Keratinocyte (primary cell): ENCODE measurements around the gene LSP1. TPM values are rescaled to one million over a fixed set of nuclear protein-coding genes. Genes with fewer than 3 reads are reported as not detected.

ENCODE experiments used
- DNase-seq: peaks from one replicate; pipeline ENCODE4 v3.0.0-alpha.2; 2011; ENCODE audit warnings: low read depth, missing footprints, low spot score
- FAIRE-seq: peaks from 2 replicates; lab custom pipeline; 2011; peaks lifted over from hg19 to GRCh38; lab: Jason Lieb, UNC
- H2AFZ ChIP-seq: 2 replicates; pipeline ENCODE4 v1.6.0; 2012; ENCODE audit warnings: low read length, control low read depth, inconsistent platforms; ENCODE audit not compliant: control insufficient read depth
- H3K27ac ChIP-seq: 2 replicates; pipeline ENCODE4 v1.5.1; 2011; ENCODE audit warnings: low read length; ENCODE audit not compliant: control insufficient read depth, insufficient read depth
- H3K27me3 ChIP-seq: 3 replicates; pipeline ENCODE4 v1.6.0; 2011; ENCODE audit warnings: low read length; ENCODE audit not compliant: control insufficient read depth, insufficient read depth; ENCODE audit errors: extremely low read depth
- H3K36me3 ChIP-seq, 2 experiments: 2 replicates in 1 of 2; 3 replicates in 1 of 2; pipeline ENCODE4 v1.5.1; 2011; ENCODE audit warnings: low read length in 2 of 2, mild to moderate bottlenecking in 1 of 2; ENCODE audit not compliant: control insufficient read depth in 2 of 2, insufficient read depth in 2 of 2; ENCODE audit errors: extremely low read depth in 1 of 2
- H3K4me1 ChIP-seq: 3 replicates; pipeline ENCODE4 v1.5.1; 2011; ENCODE audit warnings: low read length; ENCODE audit not compliant: control insufficient read depth, insufficient read depth; ENCODE audit errors: extremely low read depth
- H3K4me2 ChIP-seq: 3 replicates; pipeline ENCODE4 v1.6.0; 2011; ENCODE audit warnings: low read depth, low read length; ENCODE audit not compliant: control insufficient read depth, insufficient read depth; ENCODE audit errors: extremely low read depth
- H3K4me3 ChIP-seq, 3 experiments: fragments of 200-600 bp in 1 of 3; sonication (generic) in 1 of 3; 2 replicates in 2 of 3; 3 replicates in 1 of 3; pipeline ENCODE4 v1.5.1; 2011 to 2016; ENCODE audit warnings: low read length in 3 of 3, mild to moderate bottlenecking in 3 of 3, control low read depth in 2 of 3, inconsistent platforms in 1 of 3, low read depth in 1 of 3, mixed read lengths in 1 of 3, mixed run types in 1 of 3, moderate library complexity in 1 of 3; ENCODE audit not compliant: control insufficient read depth in 2 of 3, insufficient read depth in 2 of 3; ENCODE audit errors: extremely low read depth in 1 of 3
- H3K79me2 ChIP-seq: 2 replicates; pipeline ENCODE4 v1.6.0; 2012; ENCODE audit warnings: low read length; ENCODE audit not compliant: control insufficient read depth, insufficient read depth
- H3K9ac ChIP-seq: 3 replicates; pipeline ENCODE4 v1.6.0; 2011; ENCODE audit warnings: low read length; ENCODE audit not compliant: control insufficient read depth, insufficient read depth; ENCODE audit errors: extremely low read depth
- H3K9me1 ChIP-seq: 3 replicates; pipeline ENCODE4 v1.6.0; 2011; ENCODE audit warnings: low read length; ENCODE audit not compliant: control insufficient read depth, insufficient read depth; ENCODE audit errors: extremely low read depth
- H3K9me3 ChIP-seq: 2 replicates; pipeline ENCODE4 v1.5.1; 2012; ENCODE audit warnings: low read depth, low read length; ENCODE audit not compliant: control insufficient read depth
- H4K20me1 ChIP-seq: 3 replicates; pipeline ENCODE4 v1.6.0; 2011; ENCODE audit warnings: low read length; ENCODE audit not compliant: control insufficient read depth, insufficient read depth; ENCODE audit errors: extremely low read depth
- EZH2 ChIP-seq: IDR thresholded peaks from one replicate; pipeline ENCODE4 v1.6.1; 2012; ENCODE audit warnings: inconsistent platforms, mild to moderate bottlenecking, low read length, moderate library complexity
- dilution Hi-C: fragments of 300-500 bp; cut with MboI; formaldehyde crosslinking; loops from one replicate; pipeline ENCODE4 v1.7.0; 2020; ENCODE audit warnings: low sequenced_read_pairs; ENCODE audit not compliant: extremely low pct_ligation_motif_present
- polyA plus RNA-seq, 5 experiments: library from polyadenylated mRNA; depleted of rRNA in 3 of 5; stranded (reverse) in 3 of 5; stranded (forward) in 1 of 5; unstranded in 1 of 5; fragments of >200 nt; gene quantifications; 1 replicate in 1 of 5; 2 replicates in 3 of 5; 3 replicates in 1 of 5; pipeline versions ENCODE4 v1.2.1 to v1.2.3, GENCODE V29; 2011 to 2012; ENCODE audit warnings: missing spikeins in 2 of 5, low read depth in 1 of 5, low replicate concordance in 1 of 5
- TF ChIP-seq, protein P1 (sequence below), 3 experiments: IDR thresholded peaks in 1 of 3; conservative IDR thresholded peaks in 1 of 3; optimal IDR thresholded peaks in 1 of 3; 2 replicates in 2 of 3; 3 replicates in 1 of 3; pipeline versions ENCODE3 to v1.5.1; 2011; ENCODE audit warnings: low read length in 3 of 3, mild to moderate bottlenecking in 3 of 3, moderate library complexity in 2 of 3, control low read depth in 1 of 3, inconsistent platforms in 1 of 3; ENCODE audit not compliant: insufficient read depth in 2 of 3; ENCODE audit errors: extremely low read depth in 1 of 3

The LSP1 gene
- polyA plus RNA-seq, 1 donor (not counting 4 experiments of a cell fraction or from before 2014, with no cell fraction given), result 0.94 TPM

DNA sequence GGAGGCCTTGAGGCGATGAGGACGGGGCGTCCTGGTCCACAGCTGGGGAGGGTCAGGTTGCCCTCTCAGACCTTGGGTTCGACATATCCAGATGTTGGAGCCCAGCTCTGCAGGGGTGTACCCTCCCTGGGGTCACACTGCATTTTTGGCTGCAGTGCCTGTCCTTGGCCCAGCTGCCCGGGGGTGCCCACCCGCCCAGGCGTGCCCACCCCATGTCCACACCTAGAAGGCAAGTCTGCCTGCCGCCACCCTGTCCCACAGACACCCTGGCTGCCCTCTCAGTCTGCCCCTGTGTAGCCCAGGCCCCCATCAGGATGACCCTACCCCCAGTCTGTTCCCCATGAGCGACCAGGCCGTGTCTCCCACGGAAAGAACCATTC is 3.0 kb downstream of the LSP1 start:
- H3K4me3 ChIP-seq, result no peak overlapping the region
- no peak overlapping the region for H3K27ac ChIP-seq
- no peak for DNase-seq
- H3K4me1 ChIP-seq, result no peaks in the 10 kb centered on the region
- no peaks in the 10 kb centered on the region for H3K36me3 ChIP-seq
- H3K9me3 ChIP-seq, result no peaks in the 10 kb centered on the region
- H3K79me2 ChIP-seq, result no peaks in the 10 kb centered on the region
- no peak for FAIRE-seq
- no peak overlapping the region for H2AFZ ChIP-seq
- dilution Hi-C loops, result no loop called here
- no peaks in the 10 kb centered on the region for H3K9me1 ChIP-seq
- TF ChIP-seq, protein P1, sequence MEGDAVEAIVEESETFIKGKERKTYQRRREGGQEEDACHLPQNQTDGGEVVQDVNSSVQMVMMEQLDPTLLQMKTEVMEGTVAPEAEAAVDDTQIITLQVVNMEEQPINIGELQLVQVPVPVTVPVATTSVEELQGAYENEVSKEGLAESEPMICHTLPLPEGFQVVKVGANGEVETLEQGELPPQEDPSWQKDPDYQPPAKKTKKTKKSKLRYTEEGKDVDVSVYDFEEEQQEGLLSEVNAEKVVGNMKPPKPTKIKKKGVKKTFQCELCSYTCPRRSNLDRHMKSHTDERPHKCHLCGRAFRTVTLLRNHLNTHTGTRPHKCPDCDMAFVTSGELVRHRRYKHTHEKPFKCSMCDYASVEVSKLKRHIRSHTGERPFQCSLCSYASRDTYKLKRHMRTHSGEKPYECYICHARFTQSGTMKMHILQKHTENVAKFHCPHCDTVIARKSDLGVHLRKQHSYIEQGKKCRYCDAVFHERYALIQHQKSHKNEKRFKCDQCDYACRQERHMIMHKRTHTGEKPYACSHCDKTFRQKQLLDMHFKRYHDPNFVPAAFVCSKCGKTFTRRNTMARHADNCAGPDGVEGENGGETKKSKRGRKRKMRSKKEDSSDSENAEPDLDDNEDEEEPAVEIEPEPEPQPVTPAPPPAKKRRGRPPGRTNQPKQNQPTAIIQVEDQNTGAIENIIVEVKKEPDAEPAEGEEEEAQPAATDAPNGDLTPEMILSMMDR (optimal IDR thresholded peaks at IDR 0.05 in 1 of 3, IDR thresholded peaks at IDR 0.05 in 1 of 3, conservative IDR thresholded peaks at IDR 0.05 in 1 of 3; ENCODE audit: extremely low read depth in 1 of 3, insufficient read depth in 2 of 3, low read length in 3 of 3), result no peak
- TF ChIP-seq EZH2, result no peak
- H3K27me3 ChIP-seq, result peaks cover 5% of the 10 kb centered on the region
- H3K4me2 ChIP-seq, result no peak overlapping the region
- H4K20me1 ChIP-seq, result no peaks in the 10 kb centered on the region
- H3K9ac ChIP-seq, result no peak overlapping the region

DNA sequence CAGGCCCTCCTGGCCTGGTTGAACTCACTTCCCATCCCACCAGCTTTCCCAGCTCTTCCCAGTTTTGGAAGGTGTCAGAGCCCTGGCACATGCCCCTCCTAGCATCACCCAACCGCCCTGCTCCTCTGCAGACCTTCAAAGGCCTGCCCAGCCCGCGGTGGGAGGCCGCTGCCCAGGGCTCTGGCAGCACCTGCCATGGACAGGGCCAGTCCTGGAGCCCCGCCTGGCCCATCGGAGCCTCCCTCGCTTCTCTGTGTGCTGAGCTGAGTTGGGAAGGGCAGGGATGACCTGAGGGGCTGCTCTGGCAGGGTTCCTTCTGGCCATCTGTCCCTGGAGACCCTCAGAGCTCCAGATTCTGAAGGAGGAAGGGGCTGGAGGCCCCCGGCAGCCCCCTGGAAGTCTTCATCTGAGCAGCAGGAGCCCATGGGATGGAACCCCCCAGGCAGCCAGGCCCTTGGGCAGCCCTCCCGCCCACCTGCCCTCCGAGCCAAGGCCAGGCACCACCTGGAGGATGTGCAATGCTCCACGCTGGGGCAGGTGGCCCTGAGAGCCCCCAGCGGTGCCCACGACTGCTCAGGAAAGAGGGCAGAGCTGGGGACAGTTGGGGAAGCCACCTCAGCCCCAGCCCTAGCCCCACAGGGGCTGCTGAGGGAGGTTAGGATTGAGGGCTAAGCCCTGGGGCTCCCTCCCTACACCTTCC is 3.6 kb downstream of the LSP1 start:
- Histone ChIP-seq H4K20me1 (no peaks in the 10 kb centered on the region), H3K4me2 (no peak overlapping the region), H3K4me1 (no peaks in the 10 kb centered on the region), H3K4me3 (no peak overlapping the region), H3K9me3 (no peaks in the 10 kb centered on the region), H2AFZ (no peak overlapping the region), H3K36me3 (no peaks in the 10 kb centered on the region), H3K79me2 (no peaks in the 10 kb centered on the region), H3K9ac (no peak overlapping the region), H3K27me3 (peaks cover 5% of the 10 kb centered on the region), H3K27ac (no peak overlapping the region), H3K9me1 (no peaks in the 10 kb centered on the region)
- FAIRE-seq (no peak), DNase-seq (no peak)
- dilution Hi-C loops, result no loop called here
- TF ChIP-seq, protein P1 (optimal IDR thresholded peaks at IDR 0.05 in 1 of 3, IDR thresholded peaks at IDR 0.05 in 1 of 3, conservative IDR thresholded peaks at IDR 0.05 in 1 of 3; ENCODE audit: extremely low read depth in 1 of 3, insufficient read depth in 2 of 3, low read length in 3 of 3), result no peak
- TF ChIP-seq EZH2, result no peak
